ENCODE measurements around the gene CCR7.
"Not testable (repeated sequence)": the region's sequence is repeated elsewhere in the genome, so short reads cannot be mapped to it uniquely, and the experiment has no call there.

The CCR7 gene

DNA sequence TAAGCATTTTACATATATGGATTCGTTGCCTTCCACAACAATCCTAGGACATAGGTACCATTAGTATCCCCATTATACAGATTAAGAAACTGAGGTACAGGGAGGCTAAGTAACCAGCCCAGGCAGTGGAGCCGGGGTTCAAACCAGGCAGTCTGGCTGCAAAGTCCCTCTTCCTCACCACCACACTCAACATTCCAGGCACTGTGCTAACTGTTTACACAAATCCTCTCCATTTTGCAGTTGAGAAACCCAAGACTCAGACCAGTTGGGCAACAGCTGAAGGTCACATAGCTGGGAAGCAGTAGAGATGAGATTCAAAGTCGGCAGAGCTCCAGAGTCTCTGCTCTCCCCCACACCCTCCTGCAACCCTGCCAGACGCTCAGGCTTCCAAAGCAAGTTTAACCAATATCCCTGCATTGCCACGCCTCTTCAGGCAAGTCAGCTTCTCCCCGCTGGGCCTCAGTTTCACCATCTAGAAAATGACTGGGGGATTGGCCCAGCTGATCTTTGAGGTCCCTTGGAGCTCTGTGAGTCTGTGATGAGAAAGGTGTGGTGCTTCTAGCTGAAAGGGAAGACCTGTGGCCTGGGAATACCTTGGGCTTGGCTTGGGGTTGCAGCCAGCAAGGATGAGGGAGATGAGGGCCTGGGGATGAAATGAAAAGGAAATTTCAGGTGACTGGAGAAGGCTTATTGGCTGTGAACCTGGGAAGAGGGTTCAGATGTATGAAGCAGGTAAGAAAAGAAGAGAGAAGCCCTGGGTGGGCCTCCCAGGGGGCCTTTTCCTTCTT, 14.0 kb downstream of the CCR7 start:
- DNase-seq (ENCODE audit: low read depth): peak; percentile 100

DNA sequence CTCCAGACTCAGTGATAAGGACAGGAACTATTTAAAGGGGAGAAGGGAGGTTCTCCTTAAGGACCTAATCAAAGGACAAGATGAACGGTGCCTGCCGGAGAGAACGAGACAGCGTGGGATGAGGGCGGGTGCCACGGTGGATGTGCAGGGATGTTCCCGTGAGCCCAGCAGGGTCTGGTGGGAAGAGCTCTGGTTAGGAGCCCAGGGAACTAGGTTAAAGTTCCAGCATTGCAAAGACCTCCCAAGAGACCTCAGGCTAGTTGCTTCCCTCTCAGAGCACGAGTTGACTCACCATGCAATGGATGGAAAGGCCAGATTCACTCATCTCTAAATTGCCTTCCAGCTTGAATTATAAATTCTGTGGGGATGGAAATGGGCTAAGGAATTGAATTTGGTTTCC, 14.7 kb downstream of the CCR7 start:
- DNase-seq (ENCODE audit: low read depth): peak; percentile 85

DNA sequence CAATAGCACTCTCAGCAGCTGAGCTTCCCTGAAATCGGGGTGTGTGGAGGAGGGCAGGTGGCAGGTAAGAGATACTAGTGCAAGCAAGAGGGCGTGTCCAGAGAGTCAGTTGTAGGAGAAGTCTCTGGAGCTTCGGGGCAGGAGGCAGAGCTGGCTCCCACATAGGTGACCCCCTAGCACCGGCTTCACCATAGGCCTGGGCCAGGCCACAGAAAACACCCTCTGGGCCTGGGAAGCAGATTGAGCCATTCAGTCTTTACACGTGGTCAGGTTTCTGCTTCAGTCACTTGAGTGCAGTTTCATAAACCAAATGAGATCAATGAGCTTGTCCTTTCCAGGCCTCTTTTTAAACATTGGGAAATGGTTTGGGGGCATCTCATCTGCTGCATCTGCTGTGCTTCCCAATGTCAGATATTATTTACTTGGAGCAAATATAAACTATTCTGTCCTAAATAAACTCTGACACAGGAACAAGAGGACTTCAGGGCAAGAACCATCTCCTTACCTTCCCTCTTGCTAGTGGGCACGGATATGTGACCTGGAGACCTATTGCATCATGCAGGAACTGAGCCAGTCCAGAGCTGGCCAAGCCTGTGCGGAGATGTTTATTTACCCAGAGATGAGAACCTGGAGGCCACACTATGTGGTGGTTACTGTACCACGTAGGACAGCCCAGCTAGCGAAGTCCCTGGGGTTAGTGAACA, 16.1 kb downstream of the CCR7 start:
- peak; percentile 94 for DNase-seq (ENCODE audit: low read depth)

DNA sequence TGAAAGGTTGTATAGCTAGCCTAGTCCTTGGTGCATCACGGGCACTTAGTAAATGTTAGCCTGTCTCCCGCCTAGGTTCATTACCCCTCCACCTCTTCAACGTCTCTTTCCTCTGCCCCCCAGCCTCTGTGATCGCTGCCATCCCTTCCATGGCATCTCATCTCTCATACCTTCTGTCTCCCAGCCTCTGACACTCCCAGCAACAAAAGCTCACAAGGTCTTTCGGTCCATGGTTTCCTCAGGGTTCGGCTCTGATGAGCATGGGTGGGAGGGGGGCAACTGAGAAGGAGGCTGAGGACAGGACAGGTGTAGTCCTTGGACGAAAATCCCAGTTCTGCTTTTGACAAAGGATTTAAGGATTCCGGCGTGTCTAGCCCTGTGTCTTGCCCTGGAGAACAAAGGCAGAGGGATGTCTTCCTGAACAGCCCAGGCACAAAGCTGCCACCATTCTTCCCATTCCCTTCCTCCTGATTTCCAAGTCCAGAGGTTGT, 16.7 kb downstream of the CCR7 start:
- no peak for DNase-seq (ENCODE audit: low read depth)

DNA sequence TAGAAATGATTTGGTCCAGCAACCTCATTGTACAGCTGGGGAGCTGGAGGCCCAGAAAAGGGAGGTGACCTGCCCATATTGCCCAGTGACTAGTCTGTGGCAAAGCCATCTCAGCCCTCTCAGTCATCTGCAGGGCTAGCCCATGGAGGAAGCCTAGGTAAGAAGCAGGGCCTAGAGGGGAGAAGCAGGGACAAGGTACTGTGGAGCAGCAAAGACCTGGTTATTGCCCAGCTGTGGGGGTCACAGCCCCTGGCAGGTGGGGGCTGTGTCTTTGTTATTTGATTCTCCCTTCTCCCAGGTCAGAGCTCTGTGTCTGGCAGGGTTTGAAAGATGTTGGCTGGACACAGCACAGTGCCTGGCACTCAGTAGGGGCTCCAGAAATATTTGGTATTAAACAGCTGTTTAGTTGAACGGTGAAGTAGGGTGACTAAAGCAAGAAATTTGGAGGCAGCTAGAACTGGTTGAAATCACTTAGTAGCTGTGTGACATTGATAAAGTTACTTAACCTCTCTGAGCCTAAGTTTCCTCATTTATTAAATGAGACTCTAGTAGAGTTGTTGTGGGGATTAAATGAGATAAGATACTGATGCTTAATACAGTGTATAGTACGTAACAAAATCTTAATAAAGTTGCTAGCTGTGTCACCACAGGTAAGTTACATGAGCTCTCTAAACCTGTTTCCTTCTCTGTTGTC, 17.3 kb downstream of the CCR7 start:
- no peak for DNase-seq (ENCODE audit: low read depth)

DNA sequence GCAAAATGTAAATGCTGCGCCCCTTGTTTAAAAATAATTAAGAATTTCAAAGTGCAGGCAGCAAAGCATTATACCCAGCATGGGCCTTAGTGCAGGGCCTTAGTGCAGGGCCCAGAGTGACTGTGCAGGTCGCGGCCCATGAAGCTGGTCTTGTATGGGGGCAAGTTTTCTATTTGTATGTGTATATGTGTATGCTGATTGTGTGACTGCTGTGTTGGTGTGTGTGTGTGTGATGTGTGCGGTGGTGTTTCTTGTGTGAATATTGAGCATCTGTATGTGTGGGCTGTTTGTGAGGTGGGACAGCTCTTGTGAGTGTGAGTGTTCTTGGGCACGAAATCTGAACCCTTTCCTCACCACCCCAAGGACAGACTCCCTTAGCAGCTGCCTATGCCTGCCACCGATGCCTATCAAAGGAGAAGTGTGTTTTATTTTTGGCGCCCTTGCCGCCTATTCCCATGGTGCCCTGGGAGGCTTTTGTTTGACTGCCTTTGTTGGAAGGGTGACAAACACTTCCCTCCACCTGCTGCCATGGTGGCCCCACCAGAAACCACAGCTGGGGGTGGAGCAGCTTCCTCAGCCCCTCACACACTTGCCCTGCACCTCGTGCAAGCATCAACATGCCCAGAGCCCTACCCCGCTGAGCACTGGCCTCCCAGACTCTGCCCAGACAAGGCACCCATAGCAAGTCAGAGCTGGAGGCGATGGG, 18.0 kb downstream of the CCR7 start:
- DNase-seq (ENCODE audit: low read depth): no peak

DNA sequence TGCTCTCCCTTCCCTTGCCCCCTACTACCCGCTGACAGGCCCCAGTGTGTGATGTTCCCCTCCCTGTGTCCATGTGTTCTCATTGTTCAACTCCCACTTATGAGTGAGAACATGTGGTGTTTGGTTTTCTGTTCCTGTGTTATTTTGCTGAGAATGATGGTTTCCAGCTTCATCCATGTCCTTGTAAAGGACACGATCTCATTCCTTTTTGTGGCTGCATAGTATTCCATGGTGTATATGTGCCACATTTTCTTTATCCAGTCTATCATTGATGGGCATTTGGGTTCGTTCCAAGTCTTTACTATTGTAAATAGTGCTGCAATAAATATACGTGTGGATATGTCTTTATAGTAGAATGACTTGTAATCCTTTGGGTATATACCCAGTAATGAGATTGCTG, 18.8 kb downstream of the CCR7 start:
- DNase-seq (ENCODE audit: low read depth): not testable (repeated sequence)

DNA sequence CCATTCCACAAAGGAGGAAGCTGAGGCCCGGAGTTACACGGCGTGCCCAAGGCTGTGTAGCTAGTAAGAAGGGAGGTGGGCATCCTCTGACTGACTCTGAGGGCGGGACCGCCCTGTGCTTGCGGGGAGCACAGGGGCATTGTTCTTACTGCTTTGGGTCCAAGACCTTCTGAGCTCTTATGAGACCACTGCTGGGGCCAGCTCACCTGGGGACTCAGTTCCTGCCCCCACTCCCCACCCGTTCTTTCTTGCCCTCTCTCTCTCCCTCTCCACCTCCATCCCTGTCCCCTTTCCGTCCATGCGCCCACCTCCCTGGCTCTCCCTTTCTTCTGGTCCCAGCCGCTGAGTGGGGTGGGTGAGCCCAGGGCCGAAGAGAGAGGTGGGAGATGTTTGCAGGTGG, 19.6 kb downstream of the CCR7 start:
- DNase-seq (ENCODE audit: low read depth): no peak

DNA sequence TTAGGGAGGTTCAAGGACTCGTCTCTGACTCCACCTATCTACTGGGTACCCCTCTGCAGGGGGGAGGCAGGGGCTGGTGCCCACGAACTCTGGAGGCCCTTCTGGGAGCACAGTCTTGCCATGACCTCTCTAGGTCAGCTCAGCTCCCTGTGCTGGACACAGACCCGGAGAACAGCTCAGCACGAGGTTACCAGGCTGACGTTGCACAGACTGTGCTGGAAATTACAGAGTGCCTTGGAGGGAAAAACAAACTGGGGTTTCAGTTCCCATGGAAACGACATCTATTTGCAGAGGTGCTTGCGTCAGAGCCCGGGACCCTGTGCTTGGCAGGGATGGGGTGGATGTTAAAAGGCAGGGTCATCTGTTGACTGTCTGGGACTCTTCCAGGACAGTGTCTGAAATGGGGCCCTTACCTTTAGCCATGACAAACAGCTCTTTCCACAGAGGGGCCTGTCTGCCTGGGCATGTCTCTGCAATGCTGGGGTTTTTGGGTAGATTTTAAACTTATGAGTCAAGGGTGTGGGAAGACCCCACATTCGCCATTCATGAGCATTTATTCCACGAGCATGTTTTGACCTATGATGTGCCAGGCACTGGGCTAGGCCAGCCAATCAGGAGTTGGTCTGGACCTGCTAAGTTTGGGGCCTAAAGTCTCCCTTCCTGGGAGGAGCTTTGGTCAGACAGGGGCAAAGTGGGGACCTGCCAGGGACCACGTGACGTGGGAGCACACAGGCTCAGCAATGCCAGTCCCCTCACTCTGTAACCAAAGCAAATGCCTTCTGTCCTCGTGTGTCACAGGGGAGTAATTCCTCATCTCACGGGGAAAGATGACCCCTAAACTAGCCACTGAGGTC, 22.5 kb downstream of the CCR7 start:
- DNase-seq (ENCODE audit: low read depth): peak; percentile 94

DNA sequence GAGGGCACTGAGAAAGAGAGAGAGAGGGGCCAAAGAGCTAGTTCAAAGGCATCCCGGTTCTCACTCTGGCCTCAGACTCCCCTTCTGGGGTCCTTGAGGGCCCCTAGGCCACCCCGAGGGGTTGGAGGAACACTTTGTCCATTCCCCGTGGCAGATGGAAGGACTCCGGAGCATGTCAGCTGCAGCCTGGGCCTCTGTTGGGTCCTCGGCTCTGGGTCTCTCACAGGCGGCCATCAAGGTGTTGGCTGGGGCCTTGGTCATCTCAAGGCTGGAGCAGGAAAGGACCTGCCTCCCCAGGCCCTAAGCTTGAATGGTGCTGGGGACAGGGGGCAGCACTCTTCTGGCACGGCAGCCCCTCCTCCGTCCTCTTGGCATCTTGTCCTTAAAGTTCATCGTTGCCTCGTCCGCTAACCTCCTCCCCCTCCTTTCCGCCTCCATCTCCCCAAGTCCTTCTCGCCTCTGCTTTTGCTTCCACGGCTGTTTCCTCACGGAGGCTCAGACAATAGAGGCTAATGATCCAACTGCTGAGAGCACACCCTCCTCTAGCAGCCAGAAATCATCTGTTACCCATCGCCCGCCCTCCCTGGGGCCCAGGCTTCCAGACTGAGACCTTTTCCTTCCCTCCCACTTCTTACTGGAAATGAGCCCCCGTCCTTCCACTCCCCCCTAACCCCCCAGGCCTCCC, 23.3 kb downstream of the CCR7 start:
- DNase-seq (ENCODE audit: low read depth): no peak

DNA sequence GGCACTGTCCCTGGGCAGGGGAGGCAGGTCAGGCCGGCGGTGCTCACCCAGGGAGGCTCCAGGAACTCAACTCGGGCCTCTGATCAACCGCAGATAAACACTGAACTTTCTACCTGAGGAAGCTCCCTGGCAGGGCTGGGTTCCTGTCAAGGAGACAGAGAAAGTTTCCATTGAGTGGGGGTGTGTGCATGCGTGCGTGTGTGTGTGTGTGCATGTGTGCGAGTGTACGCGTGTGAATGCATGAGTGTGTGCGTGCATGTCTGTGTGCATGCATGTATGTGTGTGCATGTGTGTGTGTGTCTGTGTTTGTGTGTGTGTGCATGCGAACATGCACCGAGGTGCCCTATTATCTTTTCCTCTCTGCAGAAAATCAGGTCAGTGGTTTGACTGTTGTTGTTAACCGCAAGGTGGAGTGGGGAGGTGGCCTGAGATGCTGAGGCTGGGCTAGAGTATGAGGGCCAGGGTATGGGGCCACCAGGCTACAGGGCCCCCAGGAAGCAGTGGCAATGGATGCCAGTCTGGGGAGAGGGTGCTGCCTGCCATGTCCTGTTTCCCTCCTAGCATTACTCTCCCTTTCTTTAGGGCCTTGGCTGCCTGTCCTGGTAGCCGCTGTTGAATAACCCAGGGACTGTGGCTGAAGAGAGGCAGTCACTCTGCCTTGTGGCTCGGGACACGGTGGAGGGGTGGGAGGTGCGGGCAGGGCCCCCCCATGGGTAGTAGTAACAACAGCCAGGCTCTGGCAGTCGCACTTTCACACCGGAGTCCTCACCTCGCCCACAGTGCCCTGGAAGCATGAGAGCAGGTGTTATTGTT, 24.0 kb downstream of the CCR7 start:
- no peak for DNase-seq (ENCODE audit: low read depth)

DNA sequence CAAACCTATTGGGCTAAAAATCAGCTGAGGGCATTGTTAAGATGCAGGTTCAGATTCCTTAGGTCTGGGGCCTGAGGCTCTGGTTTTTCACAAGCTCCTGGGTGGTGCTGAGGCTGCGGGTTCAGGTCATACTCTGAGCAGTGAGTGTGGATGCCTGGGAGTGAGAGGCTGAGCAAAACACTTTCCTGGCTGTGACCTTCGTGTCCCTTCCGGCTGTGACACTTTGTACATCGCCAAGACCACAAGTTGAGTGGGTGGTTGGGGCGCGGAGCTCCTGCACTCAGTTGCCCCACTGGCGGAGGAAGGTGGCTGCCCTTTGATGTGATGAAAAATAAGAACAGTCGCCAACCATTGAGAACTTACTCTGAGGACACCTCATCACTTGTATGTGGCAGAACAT, 24.8 kb downstream of the CCR7 start:
- no peak for DNase-seq (ENCODE audit: low read depth)

DNA sequence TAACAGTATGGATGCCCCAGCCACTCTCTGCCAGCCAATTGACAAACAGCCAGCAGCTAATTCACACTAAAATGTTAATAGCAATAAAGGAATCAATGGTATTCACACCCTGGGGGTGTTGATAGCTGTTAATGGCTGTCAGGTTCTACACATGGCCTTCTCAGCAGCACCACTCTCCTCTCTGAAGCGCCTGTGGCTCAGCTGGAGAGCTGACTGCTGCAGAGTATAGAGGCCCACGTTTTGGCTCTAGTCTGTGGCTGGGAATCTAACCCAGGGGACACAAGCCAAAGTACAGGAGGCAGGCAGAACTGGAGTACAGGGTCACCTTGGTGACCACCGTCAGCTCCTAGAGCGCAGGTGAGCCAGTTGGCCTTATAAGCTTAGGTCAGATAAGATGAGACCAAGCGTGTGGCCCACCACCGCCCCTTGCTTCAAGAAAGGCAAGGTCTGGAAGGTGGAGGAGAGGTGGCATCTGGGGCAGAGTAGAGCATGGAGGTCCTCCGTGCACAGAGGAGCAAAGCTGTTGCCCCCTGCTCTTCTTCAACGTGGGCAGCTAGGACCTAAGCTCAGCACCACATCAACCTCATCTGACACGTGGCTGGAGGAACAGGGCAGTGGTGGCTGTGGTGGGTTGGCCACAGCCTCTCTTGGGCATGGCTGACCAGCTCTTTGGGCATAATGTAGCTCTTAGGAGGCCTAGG, 25.4 kb downstream of the CCR7 start:
- no peak for DNase-seq (ENCODE audit: low read depth)

DNA sequence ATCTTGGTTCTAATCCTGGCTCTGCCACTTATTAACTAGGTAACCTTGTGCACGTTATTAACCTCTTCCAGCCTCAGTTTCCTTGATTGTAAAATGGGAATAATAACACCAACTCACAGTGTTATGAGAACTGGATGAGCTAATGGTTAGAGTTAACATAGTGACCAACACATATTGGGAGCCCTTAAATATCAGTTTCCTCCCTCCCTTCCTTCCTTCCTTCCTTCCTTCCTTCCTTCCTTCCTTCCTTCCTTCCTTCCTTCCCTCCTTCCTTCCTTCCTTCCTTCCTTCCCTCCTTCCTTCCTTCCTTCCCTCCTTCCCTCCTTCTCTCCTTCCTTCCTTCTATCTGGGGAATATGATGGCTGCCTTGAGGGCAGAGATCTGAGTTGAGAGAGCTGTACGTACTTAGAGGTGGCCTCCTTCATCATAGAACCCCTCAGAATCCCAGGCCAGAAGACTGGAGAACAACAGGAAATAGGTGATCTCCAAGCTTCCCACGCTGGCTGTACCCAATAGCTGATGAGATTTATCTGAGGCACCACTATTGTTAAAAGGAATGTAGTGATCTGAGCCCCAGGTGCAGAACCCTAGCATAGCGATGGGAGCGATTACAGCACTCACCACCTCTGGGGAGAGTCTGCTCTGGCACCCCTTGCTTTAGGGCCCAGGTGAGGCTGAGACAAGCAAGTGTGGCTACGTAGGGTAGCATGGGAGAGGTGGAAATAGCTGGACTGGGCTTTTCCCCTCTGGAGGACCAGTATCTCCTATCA, 26.2 kb downstream of the CCR7 start:
- no peak for DNase-seq (ENCODE audit: low read depth)

DNA sequence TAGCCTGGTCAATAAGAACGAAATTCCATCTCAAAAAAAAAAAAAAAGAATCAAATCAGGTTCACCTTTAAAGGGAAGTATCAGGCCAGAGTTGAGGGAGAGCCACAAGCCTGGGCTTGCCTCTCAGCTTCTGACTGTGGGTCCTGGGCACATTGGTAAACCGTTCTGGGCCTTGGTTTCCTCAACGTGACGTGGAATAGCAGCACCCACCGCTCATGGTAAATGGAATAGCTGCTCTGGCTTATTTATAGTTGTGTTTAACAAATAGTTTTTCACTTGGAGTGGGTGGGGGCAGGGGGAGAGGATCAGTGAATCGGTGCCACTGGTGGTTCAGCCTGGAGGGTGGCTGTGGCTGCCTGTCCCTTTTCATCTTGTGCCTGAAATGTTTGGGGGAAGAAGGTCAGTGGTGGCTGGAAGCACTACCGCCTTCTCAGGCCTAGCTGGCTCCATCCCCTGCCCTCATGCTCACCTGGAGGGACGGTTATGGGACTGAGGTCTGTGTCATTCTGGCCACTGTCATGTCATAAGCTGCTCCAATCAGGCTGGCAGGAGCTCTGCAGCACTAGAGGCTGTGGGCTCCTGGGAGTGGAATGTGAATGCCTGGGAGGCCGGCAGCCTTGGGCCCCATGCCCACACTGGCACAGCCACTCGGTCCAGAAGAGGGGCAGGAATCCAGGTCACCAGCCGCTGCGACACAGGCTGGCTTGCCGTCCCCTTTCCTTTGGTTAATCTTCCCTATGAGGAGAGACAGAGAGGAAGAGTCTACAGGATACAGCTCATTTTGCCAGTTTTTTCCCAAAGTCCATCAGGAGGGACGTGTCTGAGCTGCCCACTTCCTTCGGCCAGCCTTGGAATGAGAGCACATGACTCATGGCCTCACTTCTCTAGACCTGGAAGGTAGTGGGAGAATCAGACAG, 27.0 kb downstream of the CCR7 start:
- peak; percentile 78 for DNase-seq (ENCODE audit: low read depth)

DNA sequence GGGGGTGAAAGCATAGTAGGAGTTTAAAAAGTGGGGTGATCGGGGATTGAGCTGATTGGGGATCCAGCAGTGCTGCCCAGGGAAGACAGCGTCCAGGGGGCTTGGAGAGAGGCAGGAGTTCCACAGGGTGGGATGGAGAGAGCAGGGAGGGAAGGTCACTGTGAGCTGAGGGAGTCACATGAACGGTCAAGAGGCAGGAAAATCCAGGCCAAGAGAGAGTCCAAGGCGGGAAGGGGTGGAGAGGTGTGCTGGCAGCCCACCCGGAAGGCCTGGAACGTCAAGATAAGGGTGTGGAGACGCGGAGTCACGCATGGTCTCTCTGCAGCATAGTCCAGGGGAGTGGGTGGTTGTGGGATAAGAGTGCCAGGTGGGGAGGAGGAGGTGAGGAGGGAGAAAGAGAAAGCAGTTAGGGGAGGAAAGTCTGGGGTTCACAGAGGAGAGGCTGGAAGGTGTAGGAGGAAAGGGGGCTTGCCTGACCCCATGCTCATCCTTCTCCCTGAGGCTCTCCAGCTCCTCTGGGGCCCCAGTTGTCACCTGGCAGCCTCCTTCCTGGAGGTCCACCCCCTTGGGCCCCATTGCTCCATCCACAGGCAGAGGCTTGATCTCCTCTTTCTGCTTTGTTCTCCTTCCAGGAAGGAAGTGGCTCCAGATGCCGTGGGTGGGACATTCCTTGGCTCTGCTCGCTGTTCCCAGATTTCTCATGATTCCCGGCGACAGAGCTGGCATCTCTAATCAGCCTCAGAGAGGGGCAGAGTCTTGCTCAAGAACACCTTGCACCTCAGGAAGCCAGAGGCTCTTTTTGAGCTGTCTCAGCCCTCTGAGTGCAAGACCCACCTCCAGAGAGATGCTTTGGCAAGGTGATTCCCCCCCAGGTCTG, 28.7 kb downstream of the CCR7 start:
- DNase-seq (ENCODE audit: low read depth): peak; percentile 80

All from EH (cell line).